COLO829 (cell line): ENCODE data around the gene SHISA8.
A peak's percentile ranks its signal among the peaks of the same experiment; 100 is the strongest.

ENCODE experiments used
- DNase-seq: peaks from one replicate; pipeline ENCODE4 v3.0.0; 2012; ENCODE audit warnings: low spot score

SHISA8 gene

DNA sequence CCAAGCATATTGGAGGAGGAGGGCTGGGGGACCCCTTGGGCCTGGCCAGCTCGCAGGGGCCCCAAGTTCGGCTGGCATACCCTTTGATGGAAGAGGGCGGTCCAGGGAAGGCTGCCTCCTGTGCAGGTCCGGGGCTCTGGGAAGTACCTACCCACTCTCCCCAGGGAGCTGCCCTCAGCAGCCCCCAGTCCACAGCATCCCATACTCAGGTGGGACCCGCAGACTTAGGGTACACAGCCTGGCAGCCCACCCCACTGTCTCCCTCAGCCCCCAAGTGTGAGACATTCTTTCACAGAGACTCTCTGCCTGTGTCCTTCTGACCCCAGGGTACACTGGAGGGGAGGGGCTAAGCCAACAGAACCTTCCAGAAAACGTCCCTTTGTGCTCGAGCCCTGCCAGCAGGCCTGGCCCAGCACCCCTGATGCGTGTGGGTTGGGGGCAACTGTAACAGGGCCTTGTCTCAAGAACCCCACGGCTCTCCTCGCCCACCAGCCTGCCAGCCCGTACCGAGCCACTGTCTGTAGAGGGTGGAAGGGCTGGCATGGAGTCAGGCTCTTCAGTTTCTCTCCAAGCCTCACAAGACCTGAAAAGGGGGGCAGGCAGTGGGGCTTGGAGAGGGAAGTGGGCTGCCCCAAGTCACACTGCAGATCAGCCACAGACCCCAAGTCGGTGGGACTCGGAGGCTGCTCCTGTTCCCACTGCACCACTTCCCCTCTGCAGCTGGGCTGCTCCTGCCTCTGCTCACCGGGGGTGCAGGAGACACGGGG, 18.7 kb upstream of the SHISA8 start:
- DNase-seq: no peak

DNA sequence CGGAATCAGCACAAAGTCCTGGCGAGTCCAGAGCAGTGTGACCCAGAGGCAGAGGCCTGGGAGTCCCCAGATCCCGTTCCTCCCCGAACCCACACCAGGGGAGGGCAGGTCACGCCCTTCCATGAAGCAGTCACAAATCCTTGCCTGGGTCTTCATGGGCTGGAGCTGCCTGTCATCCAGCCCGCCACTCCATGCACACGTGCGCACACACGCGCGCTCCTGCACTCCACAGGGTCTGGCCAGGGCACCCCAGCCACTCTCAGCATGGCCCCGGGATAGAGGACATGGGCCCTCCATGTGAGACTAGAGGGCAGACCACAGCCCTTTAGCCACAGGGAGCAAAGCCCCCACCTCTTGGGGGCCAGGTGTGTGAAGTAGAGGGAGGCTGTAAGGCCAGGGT, 17.5 kb upstream of the SHISA8 start:
- DNase-seq: no peak

DNA sequence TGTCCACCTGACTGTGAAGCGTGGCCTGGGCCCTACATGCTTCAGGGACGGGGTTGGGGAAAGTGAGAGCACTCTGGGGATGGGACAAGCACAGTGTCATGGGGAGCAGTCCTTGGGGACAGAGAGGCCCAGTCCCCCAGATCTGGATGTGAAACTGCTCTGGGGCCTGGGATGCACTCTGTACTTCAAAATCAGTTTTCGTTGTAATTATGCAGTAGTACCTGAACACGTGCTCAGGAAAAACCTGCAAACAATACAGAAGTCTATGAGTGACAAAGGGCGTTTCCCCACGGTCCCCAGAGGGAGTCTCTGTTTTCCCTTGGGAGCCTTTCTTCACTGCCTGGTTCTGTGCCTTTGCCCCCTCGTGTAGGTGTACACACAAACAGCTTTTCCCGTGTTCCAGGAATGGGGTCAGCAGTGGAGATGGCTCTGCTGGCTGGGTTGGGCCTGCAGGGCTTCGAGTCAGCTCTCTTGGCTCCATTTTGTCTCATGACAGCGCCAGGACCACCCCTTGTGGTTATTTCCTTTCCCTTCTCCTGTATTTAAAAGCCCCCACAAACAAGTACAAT, 16.9 kb upstream of the SHISA8 start:
- no peak for DNase-seq

DNA sequence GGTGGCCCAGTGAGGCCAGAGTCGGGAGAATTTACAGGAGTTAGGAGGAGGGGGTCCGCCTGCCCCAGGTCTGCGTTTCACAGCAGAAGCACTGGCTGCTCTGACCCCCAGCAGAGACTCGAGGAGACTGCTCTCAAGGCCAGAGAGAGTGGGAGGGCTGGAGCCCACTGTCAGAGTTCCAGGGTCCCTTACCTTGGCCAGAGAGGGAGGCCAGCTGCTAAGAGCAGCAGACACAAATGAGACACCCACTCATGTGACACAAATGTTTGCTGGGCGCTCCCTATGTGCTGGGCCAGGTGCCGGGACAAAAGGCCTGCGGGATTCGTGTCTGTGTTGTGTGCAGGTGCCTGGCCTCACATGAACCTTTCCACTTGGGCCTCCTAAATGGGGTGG, 14.5 kb upstream of the SHISA8 start:
- no peak for DNase-seq

DNA sequence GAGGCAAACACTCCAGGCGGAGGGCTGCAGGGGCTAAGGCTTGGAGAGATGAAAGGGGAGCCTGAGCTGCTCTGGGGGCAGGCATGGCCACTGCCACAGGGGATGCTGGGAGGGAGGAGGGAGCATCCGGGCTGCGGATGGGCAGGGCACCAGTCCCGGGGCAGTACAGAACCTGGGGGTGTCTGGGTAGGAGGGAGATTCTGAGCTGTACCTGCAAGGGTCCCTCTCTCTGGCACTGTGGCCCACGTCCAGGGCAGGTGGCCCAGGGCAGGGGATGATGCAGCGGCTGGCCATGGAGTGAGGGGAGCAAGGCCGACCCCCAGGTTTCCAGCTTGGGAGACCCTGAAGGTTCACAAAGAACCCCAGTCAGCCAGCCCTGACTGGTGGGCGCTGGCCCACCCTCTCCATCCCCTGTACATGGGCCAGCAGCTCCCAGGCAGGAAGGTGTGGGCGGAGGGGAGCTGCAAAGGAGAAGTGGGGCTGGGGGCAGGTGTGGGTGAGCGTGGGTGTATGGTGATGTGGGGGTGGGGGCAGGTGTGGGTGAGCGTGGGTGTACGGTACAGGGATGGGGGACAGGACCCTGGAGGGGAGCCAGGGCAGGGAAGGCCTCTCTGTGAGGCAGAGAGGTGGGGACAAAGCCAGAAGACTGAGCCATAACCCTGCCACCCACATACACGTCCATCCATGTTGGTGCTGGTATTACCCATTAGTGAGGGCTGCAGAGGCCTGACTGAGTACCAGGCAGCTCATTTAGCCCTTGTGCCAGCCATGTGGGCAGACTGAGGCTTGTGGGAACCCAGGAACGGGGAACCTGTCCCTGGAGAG, 13.9 kb upstream of the SHISA8 start:
- DNase-seq: no peak

DNA sequence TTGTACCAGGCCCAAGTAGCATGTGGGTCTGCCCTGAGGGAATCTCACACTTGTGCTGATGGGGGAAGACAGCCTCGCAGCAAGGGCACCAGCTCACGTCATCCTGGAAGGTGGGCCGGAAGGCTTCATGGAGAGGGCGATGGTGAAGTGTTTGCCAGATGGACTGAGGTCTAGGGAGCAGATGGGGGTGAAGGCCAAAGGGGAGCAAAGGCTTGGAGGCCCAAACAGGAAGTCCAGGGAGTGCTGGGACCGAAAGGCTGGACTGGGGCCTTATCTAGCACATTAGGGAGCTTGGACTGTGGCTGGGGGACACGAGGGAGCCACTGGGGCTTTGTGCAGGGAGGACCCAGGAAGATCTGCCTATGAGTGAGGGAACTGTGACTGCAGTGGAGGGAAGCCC, 12.9 kb upstream of the SHISA8 start:
- no peak for DNase-seq

DNA sequence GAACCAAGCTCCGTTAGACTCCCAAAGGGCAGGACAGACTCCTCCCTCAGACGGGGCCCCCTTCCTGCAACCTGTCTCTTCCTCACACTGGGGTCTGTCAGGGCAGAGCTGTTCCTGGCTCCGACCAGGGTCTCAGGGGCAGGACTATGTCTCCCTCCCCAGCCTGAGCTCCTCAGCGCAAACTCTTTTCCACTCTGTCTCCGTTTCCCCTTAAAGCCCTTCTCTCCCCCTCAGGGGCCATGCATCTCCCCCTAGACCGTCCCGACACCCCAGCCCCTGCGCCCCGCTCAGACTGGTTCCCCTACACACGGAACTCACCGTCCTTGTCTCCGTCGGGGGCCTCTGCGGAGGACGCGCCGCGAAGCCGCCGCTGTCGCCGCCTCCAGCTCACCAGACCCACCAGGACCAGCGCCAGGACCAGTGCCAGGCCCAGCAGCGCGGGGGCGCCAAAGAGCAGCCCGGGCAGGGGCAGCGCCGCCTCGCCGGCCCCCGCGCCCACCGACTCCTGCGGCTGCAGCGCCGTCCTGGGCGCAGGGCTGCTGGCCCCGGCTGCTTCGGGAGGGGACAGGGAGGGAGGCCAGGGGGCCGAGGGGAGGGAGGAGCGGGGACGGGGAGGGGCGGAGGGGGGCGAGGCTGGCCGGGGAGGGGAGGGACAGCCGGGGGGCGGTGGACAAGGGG, 11.0 kb upstream of the SHISA8 start:
- peak; percentile 42 for DNase-seq

DNA sequence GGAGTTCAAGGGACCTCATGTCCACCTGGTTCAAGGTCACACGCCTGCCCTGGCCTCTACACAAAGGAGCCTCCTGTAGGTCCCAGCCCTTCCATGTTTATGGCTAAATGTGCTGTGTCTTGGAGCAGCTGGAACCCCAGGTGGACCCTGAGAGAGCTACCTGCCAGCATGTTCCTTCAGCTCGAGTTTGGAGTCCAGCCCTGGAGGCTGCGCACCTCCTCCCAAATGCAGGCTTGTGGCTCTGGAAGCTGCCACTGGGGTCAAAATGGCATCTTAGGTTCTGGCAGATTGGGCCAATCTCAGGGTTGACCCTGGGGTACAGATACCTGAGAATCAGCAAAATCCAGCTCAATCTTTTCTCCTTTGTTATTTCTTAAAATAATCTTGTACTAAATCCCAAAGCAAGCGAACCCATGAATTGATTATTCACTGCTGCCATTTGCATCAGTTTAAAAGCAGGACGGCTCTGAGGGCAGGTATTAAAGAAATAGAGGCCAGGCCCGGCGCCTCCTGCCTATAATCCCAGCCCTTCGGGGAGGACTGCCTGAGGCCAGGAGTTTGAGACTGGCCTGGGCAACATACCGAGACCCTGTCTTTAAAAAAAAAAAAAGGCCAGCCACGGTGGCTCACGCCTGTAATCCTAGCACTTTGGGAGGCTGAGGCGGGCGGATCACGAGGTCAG, 8.9 kb upstream of the SHISA8 start:
- DNase-seq: no peak

DNA sequence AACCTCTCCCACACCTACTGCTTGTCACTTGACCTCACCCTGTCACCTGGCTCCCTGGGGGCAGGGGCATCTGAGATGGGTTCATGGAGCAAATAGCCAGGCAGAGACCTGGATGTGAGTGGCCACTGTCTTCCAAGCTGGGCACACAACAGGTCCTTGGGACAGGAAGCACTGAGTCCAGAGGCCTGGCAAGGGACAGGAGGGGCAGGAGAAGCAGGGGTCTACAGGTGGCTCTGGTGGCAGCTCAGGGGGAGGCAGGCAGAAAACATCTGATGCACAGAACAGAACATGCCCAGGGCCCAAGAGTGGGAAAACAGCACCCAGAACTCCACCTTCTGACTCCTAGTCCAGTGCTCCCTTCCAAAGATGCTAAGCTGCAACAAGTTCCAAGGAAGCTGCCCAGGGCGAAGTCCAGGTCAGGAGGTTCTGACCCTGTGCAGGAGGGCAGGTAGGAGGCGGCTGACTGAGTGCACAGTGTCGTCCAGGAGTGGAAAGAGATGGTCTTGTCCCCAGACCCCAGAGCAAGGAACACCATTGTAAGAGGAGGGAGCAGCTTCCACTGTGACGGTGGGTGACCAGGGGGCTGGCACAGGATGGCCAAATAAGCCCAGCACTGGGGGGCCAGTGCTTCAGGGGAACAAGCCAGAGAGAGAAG, 8.2 kb upstream of the SHISA8 start:
- DNase-seq: no peak

DNA sequence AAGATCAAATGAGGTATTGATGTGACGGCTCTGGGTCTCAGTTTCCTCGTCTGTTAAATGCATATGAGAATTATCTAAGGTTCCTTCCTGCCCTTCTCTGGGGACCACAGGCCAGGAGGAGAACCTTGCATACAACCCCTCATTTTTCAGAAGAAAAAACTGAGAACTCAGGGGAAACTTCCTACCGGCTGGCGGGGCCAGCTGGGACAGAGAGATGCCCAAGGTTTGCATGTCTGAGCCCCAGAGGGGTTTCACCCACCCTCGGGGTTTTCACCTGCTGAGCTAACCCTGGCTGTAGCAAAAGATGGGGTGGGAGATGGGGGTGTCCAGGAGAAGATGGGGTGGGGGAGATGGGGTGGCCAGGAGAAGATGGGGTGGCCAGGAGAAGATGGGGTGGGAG, 7.5 kb upstream of the SHISA8 start:
- no peak for DNase-seq

DNA sequence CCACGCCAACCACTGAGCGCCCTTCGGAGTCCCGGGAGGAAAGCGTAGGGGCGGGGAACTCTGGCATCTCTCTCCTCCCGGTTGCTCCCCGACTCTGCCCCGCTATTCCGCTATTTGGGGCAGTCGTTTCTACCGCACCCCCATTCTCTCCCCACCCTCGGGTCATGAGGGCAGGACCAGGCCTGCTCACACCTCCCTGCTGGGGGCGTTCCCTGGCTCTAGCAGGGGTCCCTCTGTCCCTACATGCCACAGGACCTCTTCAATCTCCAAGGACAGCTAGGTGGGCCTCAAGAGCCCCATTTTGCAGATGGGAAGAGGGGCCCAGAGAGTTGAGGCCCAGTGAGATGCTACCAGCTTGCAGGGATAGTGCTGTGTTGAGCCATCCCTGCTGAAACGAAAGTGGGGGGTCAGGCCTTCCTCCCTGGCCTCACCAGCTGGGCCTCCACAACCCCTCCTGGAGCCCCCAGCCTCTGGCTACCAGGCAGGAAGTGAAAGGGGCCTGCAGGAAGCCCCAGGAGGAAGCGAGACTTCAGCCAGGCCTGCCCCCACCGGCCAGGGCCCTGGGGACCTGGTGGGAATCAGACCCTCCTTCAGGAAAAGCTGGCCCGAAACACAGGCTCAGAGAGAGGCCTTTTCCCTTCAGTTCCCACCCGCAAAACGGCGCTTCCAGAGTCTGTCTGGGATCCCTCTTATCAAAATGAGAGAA, 5.5 kb upstream of the SHISA8 start:
- DNase-seq: no peak

DNA sequence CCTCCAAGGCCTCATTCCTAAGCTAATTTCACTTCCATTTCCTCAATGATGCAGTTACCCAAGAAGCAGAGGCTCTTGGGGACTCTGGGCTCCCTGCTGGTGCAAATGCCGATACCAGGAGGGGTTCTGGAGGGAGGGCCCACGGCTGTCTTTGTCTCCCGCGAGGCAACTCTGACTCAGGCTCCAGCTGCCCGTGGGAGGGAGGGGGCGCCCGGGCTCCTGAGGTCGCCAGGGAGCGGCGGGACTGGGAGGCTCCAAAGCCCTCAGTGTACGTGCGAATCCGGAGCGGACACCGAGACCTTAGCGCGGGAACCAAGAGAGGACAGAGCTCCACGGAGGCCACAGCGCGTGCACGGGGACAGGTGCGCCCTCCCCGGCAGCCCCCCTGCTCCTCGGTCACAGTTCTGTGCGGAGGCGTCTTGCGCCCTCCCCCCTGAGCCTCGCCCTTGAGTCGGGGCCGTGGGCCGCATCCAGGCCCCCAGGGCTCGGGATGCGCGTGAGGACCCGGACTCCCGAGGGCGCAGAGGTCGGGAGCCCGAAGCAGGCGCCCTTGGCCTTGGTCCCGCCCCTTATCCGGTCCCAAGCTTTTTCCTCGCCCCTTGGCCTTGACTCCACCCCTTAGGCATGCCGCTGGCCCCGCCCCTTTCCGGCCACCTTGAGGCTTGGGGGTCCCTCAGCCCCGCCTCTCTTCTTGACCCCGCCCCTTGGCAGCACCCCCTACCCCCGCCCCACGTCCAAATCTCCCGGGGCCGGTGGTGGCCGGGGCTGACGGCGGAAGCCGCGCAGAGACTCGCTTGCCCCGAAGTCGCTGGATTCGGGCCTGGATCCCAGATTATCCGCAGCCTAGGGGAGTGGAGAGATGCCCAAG, 4.7 kb upstream of the SHISA8 start:
- no peak for DNase-seq

DNA sequence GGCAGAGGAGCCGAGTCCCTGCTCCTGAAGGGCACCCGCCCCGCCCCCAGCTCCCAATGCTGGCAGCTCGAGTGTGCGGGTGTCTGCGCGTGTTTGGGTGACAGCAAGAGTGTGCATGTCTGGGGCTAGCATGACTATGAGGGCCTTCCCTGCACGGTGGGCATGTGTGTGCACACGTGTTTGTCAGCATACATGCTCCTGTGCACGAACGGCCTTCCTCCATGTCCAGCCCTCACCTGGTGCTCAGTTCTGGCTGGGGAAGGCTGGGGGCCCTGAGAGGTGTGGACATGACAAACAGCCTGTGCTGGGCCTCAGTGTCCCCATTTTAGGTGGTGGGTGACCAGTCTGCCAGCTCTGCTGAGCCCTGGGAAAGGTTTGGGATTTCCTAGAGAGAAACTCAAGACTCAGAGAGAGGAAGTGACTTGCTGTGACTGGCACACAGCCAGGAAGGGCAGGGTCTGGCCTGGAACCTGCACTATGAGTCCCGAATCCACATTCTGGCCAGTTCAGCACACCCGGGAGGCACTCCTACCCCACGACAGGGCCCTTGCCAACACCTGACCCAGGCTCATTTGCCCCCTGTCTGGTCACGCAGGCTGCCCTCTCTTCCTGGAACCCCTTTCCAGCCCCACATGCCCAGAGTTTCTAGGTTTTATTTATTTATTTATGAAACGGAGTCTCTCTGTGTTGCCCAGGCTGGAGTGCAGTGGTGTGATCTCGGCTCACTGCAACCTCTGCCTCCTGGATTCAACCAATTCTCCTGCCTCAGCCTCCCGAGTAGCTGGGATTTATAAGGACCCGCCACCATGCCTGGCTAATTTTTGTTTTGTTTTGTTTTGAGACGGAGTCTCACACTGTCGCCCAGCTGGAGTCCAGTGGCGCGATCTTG, 3.3 kb upstream of the SHISA8 start:
- DNase-seq: peak; percentile 59

DNA sequence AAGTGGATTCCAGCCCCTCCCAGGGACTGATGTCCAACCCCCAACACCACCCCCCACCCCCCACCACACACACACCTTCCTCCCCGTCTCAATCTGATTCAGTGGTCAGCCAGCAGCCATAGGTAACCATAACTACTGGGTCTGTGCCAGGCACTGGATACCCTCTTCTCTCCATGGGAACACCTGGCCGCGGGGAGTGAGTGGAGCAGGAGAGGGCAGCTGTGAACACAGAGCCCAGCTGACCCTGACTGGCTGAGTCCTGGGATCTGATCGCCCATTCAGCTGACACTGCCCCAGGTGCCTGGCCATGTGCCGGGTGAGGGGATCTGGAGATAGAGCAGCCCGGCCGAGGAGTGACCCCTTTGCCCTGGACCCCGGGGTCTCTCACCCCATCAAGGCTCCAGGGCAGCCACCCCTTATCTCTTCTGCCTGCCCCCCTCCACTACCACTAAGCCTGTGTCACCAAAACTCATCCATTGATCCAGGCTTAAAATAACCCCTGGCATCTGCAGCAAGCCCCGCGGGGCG, 2.6 kb upstream of the SHISA8 start:
- no peak for DNase-seq

DNA sequence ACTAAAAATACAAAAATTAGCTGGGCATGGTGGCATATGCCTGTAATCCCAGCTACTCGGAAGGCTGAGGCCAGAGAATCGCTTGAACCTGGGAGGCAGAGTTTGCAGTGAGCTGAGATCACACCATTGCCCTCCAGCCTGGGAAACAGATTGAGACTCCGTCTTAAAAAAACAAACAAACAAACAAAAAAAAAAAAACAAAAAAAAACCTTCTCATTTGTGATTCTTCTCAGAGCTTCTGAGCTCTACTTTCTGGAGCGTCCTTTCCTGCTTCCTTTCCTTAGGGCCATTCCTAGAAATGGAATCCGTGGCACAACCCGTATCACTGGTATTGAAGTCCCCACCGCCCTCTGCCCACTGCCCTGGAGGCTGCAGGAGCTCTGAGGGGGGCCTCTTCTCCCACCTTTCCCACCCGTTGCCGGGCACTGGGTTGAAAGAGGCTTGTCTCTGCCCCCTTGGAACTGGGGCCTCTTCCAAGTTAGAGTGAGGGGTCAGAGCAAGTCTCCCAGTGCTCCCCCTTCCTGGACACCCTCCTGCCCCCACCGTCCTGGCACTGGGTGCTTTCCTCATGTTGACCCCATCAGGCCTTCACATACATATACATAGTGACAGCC, 2.0 kb upstream of the SHISA8 start:
- no peak for DNase-seq

DNA sequence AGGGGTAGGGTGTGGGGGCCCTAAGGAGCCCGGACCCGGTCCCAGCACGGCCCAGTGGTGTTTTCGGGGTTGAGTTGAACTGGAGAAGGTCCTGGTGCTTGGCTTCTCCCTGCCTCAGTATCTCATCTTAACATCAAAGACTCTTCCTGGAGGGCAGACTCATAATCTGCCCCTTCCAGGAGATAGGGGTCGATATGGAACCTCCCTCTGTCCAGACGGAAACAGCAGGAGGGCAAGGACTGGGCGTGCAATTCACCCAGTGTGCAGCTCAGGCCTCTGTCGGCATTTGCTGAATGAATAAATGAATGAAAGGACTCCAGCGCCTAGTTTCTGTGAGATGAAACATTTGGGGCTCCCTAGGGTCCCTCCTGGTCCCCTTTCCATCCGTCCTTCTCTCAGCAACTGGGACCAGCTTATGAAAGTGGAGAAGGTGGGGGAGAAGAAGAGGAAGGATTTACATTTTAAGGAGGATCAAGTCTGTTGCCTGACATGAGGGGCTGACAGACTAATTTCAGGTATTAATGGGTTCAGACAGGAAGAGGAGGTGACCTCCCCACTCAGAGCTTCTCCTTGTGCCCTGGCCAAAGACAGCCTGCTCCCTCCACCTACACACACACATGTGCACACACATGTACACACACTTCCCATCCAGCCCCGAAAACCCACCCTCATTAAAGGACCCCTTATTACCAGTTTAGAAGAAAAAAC, 1.1 kb upstream of the SHISA8 start:
- DNase-seq: no peak

DNA sequence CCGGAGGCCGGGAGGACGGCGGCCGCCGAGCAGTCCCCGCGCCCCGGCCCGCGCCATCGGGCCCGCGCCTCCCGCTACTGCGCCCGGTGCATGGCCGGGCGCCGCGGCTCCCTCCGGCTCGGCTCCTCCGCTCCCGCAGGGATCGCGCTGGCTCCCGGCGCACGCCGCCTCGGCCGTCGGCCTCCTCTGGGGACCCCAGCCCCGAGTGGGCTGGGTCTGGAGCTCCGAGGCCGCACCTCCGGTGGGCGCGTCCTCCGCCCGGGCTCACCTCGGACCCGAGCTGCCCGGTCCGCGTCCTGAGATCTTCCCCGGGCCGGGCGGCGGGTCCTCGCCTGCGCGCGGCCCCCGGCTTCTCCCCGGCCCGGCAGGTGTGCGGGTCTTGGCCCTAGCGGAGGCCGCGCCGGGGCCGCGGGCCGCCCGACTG, 251 bp downstream of the SHISA8 start:
- no peak for DNase-seq
